ENCODE data around the gene DOLK. TPM values are rescaled to one million over a fixed set of nuclear protein-coding genes. Genes with fewer than 3 reads are reported as not detected.
"Not testable (repeated sequence)": the region's sequence is repeated elsewhere in the genome, so short reads cannot be mapped to it uniquely, and the experiment has no call there.

Gene DOLK
- total and polyA plus RNA-seq, 2 experiments from 2014 or later: 21.0 to 37.1 TPM

GRCh38 chr9:128946571-128947276, 679 bp downstream of the DOLK start:
- Histone ChIP-seq H3K9me3 (ENCODE audit: low read depth) (no peaks in the 10 kb centered on the region), H3K4me3 (peak overlapping the region; percentile 73), H3K36me3 (peaks cover 7% of the 10 kb centered on the region), H3K27ac (peak overlapping the region; percentile 92), H3K4me1 (ENCODE audit: low read depth) (no peaks in the 10 kb centered on the region), H3K27me3 (no peaks in the 10 kb centered on the region)
- no peak for TF ChIP-seq CTCF (IDR thresholded peaks at IDR 0.05; ENCODE audit: low read depth, low read length)
- peak; percentile 20 to 43 for DNase-seq (ENCODE audit: low read depth in 1 of 2, low spot score in 1 of 2)

- Histone ChIP-seq H3K27me3 (no peaks in the 10 kb centered on the region), H3K9me3 (ENCODE audit: low read depth) (no peaks in the 10 kb centered on the region), H3K4me3 (no peak overlapping the region), H3K27ac (no peak overlapping the region), H3K4me1 (ENCODE audit: low read depth) (no peaks in the 10 kb centered on the region), H3K36me3 (peaks cover 4% of the 10 kb centered on the region)
- DNase-seq (ENCODE audit: low read depth in 1 of 2, low spot score in 1 of 2): no peak
- TF ChIP-seq CTCF (IDR thresholded peaks at IDR 0.05; ENCODE audit: low read depth, low read length): no peak
Observed at GRCh38 chr9:128945798-128946501, 1.5 kb downstream of the DOLK start.

DNA sequence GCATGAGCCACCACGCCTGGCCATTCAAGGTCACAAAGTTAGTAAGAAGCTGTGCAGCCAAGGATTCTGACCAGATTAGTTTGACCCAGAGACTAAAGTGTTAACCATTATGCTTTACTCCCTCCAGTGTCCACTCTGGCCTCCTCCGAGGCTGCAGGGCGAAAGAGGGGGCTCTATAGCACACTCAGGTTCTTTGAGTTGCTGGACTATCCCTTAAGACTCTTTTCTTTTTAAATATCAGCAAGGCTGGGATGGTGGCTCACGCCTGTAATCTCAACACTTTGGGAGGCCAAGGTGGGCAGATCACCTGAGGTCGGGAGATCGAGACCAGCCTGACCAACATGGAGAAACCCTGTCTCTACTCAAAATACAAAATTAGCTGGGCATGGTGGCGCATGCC, 2.4 kb downstream of the DOLK start:
- not testable (repeated sequence) for H3K4me1 ChIP-seq (ENCODE audit: low read depth); H3K27me3 ChIP-seq; DNase-seq (ENCODE audit: low read depth in 1 of 2, low spot score in 1 of 2); H3K9me3 ChIP-seq (ENCODE audit: low read depth); H3K36me3 ChIP-seq; H3K4me3 ChIP-seq; H3K27ac ChIP-seq

DNA sequence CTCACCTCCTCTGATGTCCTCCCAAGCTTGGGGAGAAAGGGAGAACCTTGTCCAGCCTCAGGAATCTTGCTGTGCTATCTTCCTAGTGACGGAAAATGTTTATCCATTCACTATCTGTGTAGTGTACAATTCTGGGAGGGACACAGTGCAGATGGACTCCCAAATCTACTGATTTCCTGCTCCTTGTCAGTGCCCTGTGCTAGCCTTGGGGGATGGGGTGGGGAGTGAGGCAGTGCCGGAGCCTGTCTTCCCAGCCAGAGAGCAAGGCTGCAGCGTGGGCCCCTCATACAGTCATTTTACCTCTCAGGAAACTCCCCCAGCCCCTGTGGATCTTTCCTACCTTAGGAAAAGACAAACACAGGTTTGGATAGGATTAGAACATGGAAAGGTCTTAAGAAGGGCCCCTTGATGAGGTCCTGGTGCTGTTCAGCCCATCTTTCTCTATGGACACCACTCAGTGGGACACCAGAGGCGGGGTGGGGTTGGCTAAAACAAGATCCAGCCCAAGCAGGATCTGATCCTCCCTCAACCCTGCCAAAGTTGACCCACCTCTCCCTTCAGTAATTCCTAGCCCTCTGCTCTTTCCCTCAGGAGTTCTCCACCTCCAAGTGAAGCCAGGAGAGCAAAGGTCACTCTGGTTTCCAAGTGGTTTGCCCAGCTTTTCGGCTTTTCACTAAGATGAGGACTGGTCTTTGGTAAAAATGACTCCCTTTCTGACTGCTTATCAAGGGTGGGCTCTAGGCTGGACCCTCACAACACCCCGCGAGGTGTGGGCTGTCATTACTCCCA, 3.4 kb downstream of the DOLK start:
- no peaks in the 10 kb centered on the region for H3K36me3 ChIP-seq
- no peak for TF ChIP-seq CTCF (IDR thresholded peaks at IDR 0.05; ENCODE audit: low read depth, low read length)
- no peaks in the 10 kb centered on the region for H3K4me1 ChIP-seq (ENCODE audit: low read depth)
- no peaks in the 10 kb centered on the region for H3K27me3 ChIP-seq
- H3K27ac ChIP-seq: peak overlapping the region; percentile 12
- no peak overlapping the region for H3K4me3 ChIP-seq
- DNase-seq (ENCODE audit: low read depth in 1 of 2, low spot score in 1 of 2): no peak
- H3K9me3 ChIP-seq (ENCODE audit: low read depth): no peaks in the 10 kb centered on the region

DNA sequence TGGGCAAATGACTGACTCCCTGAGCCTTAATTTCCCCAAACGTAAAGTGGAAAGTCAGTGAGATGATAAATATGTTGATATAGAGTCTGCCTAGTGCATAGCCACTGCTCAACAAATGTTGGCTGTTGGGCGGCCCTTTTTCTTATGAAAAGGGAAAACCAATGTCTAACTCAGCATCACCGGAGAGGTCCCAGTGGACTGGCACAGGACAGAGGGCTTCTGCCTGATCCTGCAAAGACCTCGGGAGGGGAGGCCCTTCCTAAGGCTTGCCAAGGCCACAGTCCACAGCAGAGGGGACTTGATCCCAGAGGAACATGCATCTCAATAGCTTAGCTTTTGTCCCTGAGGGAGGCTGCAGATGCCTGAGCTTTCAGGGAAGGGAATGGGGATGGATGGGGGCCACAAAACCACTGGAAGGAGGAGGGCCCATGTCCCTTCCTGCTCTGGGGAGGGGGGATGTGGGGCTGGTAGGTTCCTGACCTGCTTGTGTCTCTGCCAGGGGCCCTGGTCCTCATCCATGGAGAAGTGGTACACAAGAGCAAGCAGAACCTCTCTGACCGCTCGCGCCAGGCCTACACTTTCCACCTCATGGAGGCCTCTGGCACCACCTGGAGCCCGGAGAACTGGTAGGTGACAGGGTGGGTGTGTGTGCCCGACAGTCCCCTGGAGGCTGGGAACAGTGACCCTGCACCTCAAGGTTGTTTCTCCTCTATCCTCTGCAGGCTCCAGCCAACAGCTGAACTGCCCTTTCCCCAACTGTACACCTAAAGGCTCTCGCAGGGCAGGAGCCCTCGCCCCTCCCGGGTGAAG, 6.3 kb downstream of the DOLK start:
- H3K27me3 ChIP-seq: no peaks in the 10 kb centered on the region
- no peak overlapping the region for H3K4me3 ChIP-seq
- no peaks in the 10 kb centered on the region for H3K9me3 ChIP-seq (ENCODE audit: low read depth)
- no peak overlapping the region for H3K27ac ChIP-seq
- no peak for TF ChIP-seq CTCF (IDR thresholded peaks at IDR 0.05; ENCODE audit: low read depth, low read length)
- no peaks in the 10 kb centered on the region for H3K4me1 ChIP-seq (ENCODE audit: low read depth)
- no peaks in the 10 kb centered on the region for H3K36me3 ChIP-seq
- no peak for DNase-seq (ENCODE audit: low read depth in 1 of 2, low spot score in 1 of 2)
